OCI-LY3 (cell line): ENCODE results near the gene YPEL3.

Experiments
- H2AFZ ChIP-seq: fragments of 200-600, 300-600 bp; shearing (Covaris generic); 2 replicates; pipeline ENCODE4 v1.6.0; 2014; ENCODE audit warnings: antibody characterized with exemption, low read depth, low read length
- H3K27ac ChIP-seq: fragments of 200-600, 300-600 bp; sonication (generic); 2 replicates; pipeline ENCODE4 v1.5.1; 2014; ENCODE audit warnings: mild to moderate bottlenecking, low read length, moderate library complexity, mixed read lengths
- H3K27me3 ChIP-seq: fragments of 200-600, 300-600 bp; sonication (generic); 2 replicates; pipeline ENCODE4 v1.6.1; 2014; ENCODE audit warnings: low read depth, low read length, mixed read lengths
- H3K36me3 ChIP-seq: fragments of 200-600, 300-600 bp; sonication (generic); replicated peaks from 2 replicates; pipeline ENCODE3; 2014; ENCODE audit warnings: low read depth, low read length, mixed read lengths
- H3K4me1 ChIP-seq: fragments of 300-600, 200-600 bp; sonication (generic); 2 replicates; pipeline ENCODE4 v1.6.1; 2014; ENCODE audit warnings: low read length, mixed read lengths
- H3K4me2 ChIP-seq: fragments of 200-600, 300-600 bp; sonication (generic); 2 replicates; pipeline ENCODE4 v1.6.1; 2014; ENCODE audit warnings: low read length, mixed read lengths
- H3K4me3 ChIP-seq: fragments of 300-600, 200-600 bp; sonication (generic); 2 replicates; pipeline ENCODE4 v1.5.1; 2014; ENCODE audit warnings: antibody characterized with exemption, mild to moderate bottlenecking, low read length, moderate library complexity
- H3K79me2 ChIP-seq: fragments of 300-600, 200-600 bp; shearing (Covaris generic); 2 replicates; pipeline ENCODE4 v1.6.1; 2014; ENCODE audit warnings: mild to moderate bottlenecking, low read length, mixed read lengths
- H3K9ac ChIP-seq: fragments of 300-600, 200-600 bp; shearing (Covaris generic); 2 replicates; pipeline ENCODE4 v1.6.0; 2014; ENCODE audit warnings: mild to moderate bottlenecking, low read length, moderate library complexity
- H3K9me3 ChIP-seq: fragments of 200-600, 300-600 bp; shearing (Covaris generic); 2 replicates; pipeline ENCODE4 v1.6.1; 2014; ENCODE audit warnings: low read length, mixed read lengths; ENCODE audit not compliant: insufficient read depth
- H4K20me1 ChIP-seq: fragments of 200-600, 300-600 bp; sonication (generic); 2 replicates; pipeline ENCODE4 v1.6.1; 2016; ENCODE audit warnings: low read length, mixed read lengths; ENCODE audit not compliant: insufficient read depth
- CTCF ChIP-seq: fragments of 200-600, 300-600 bp; sonication (generic); IDR thresholded peaks from 2 replicates; pipeline ENCODE4 v1.5.1; 2014; ENCODE audit warnings: antibody characterized with exemption, low read length, low read depth
- EZH2phosphoT487 ChIP-seq: fragments of 200-600 bp; shearing (Covaris generic); IDR thresholded peaks from 2 replicates; pipeline ENCODE4 v1.6.1; 2018; ENCODE audit warnings: antibody characterized with exemption, mixed run types, low read depth

YPEL3 gene

DNA sequence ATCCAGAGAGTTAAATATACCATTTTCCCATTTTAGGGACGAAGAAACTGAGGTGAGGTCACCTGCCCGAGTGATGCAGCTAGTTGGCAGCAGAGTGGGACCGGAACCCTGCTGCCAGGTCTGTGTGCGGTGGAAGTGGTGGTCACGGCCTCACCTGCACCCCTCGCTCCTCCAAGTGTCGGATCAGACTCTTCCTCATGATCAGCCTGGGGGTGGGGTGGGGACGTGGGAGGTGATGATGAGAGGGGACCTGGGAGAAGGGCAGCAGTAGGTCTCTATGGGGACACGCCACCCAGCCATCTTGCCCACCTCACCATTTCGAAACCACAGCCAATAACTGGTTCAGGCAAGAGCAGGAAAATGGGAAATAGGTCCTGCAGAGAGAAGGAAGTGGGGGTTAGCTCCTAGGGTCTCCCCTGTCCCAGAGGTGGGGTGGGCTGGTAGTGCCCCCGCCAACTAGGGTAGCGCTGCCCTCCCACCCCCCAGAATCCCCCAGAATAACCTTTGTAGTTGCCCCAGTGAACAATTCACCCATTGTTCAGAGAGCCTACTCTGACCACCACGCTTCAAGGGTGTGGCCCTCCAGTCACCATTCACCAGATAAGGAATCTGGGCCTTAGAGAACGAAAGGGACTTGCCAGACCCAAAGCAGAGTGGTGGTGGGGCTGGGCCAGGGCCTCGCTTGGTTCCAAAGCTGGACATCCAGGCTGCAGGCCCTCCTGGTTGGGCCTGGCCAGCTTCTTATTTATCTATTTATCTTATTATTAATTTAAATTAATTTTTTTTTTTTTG lies 12.2 kb upstream of the YPEL3 start:
- no peak overlapping the region for H2AFZ ChIP-seq
- TF ChIP-seq EZH2phosphoT487 (no peak), CTCF (no peak)
- no peak overlapping the region for H3K4me3 ChIP-seq

DNA sequence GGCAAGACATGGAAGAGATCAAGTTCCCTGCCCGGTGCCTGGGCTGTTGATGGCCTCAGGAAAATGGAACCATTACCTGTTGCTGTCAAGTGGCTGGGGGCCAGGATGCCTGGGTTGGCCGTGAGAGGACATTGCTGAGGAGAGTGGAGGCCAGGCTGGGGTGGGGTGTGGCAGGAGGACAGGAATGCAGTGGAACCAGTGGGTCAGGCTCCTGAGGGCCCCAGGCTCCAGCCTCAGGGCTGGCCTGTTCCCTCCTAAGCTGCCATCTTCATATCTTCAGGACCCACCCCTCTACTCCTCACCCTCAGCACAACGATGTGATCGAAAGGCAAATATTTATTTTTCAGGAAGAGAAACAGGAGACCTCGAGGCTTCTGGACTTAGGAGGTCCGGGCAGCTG lies 8.5 kb upstream of the YPEL3 start:
- Histone ChIP-seq H3K4me1 (no peaks in the 10 kb centered on the region), H3K27me3 (no peaks in the 10 kb centered on the region), H2AFZ (no peak overlapping the region), H3K79me2 (no peaks in the 10 kb centered on the region), H3K36me3 (no peaks in the 10 kb centered on the region), H4K20me1 (no peaks in the 10 kb centered on the region), H3K4me2 (no peak overlapping the region), H3K9ac (no peak overlapping the region), H3K27ac (no peak overlapping the region), H3K9me3 (no peaks in the 10 kb centered on the region), H3K4me3 (no peak overlapping the region)
- TF ChIP-seq EZH2phosphoT487 (no peak), CTCF (no peak)

More for the DNA sequence above, 12.2 kb upstream of the YPEL3 start:
- H4K20me1 ChIP-seq = no peaks in the 10 kb centered on the region
- H3K27me3 ChIP-seq = no peaks in the 10 kb centered on the region
- no peaks in the 10 kb centered on the region for H3K79me2 ChIP-seq
- no peaks in the 10 kb centered on the region for H3K36me3 ChIP-seq
- H3K4me2 ChIP-seq = no peak overlapping the region
- no peaks in the 10 kb centered on the region for H3K9me3 ChIP-seq
- H3K4me1 ChIP-seq = no peaks in the 10 kb centered on the region
- no peak overlapping the region for H3K9ac ChIP-seq
- H3K27ac ChIP-seq = no peak overlapping the region

GRCh38 chr16:30104090-30104489 lies 8.1 kb upstream of the YPEL3 start:
- Histone ChIP-seq H3K79me2 (no peaks in the 10 kb centered on the region), H3K27ac (no peak overlapping the region)

More at GRCh38 chr16:30104090-30104489, 8.1 kb upstream of the YPEL3 start:
- no peak for TF ChIP-seq EZH2phosphoT487
- TF ChIP-seq CTCF = no peak
- Histone ChIP-seq H3K27me3 (no peaks in the 10 kb centered on the region), H3K9me3 (no peaks in the 10 kb centered on the region), H3K4me3 (no peak overlapping the region), H3K4me1 (no peaks in the 10 kb centered on the region), H2AFZ (no peak overlapping the region), H3K36me3 (no peaks in the 10 kb centered on the region), H3K9ac (no peak overlapping the region), H4K20me1 (no peaks in the 10 kb centered on the region), H3K4me2 (no peak overlapping the region)
